ENCODE measurements around the gene RPS6KL1.

DNA sequence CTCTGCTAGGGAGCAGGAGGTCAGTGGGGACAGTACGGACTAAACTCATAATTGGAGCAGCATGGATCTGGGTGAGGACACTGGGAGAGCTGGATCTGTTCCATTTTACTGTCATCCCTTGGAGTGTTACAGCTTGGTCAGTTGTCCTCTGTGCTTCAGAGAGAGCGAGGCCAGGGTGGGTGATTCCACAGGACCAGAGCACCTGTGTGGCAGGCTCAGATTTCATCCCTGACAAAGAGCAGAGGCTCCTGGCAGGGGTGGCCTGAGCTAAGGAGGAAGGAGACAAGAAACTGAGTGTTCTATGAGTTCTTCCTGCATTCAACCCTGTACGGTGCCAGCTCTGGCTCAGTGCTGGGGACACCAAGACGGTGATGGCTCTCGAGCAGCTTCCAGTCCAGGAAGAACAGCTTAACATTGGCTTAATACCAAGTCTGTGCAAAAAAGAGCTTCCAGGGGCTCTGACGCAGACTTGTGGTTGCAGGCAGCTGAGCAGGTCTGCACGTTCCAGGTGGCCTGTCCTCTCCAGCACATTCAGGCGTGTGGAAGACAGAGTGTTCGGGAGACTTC lies 40.7 kb upstream of the RPS6KL1 start:
- TF ChIP-seq FOXA1 (IDR thresholded peaks at IDR 0.05) (no peak), ZNF384 (IDR thresholded peaks at IDR 0.05) (no peak), NFRKB (IDR thresholded peaks at IDR 0.05) (no peak), HDGF (IDR thresholded peaks at IDR 0.05; ENCODE audit: borderline replicate concordance) (no peak), BHLHE40 (IDR thresholded peaks at IDR 0.05; ENCODE audit: borderline replicate concordance) (no peak), PKNOX1 (IDR thresholded peaks at IDR 0.05) (no peak), L3MBTL2 (conservative IDR thresholded peaks at IDR 0.05) (no peak), FOXM1 (IDR thresholded peaks at IDR 0.05; ENCODE audit: borderline replicate concordance) (no peak), SUZ12 (IDR thresholded peaks at IDR 0.05) (no peak), ARNT (IDR thresholded peaks at IDR 0.05) (no peak)
